Hair follicle dermal papilla cell (primary cell): ENCODE data around the gene MBD4. TPM values are rescaled to one million over a fixed set of nuclear protein-coding genes. Genes with fewer than 3 reads are reported as not detected.
A peak's percentile ranks its signal among the peaks of the same experiment; 100 is the strongest.

Source experiments
- small RNA-seq: library from RNA; depleted of rRNA; stranded (forward); fragments of <200 nt; gene quantifications from one replicate; pipeline ENCODE3, GENCODE V24; 2012
- total RNA-seq: library from RNA; depleted of rRNA; stranded (reverse); fragments of >200 nt; gene quantifications from 2 replicates; pipeline ENCODE4 v1.2.3, GENCODE V29; 2012

MBD4 gene
- 26.5 and 38.5 TPM in 2 replicates for total RNA-seq

DNA sequence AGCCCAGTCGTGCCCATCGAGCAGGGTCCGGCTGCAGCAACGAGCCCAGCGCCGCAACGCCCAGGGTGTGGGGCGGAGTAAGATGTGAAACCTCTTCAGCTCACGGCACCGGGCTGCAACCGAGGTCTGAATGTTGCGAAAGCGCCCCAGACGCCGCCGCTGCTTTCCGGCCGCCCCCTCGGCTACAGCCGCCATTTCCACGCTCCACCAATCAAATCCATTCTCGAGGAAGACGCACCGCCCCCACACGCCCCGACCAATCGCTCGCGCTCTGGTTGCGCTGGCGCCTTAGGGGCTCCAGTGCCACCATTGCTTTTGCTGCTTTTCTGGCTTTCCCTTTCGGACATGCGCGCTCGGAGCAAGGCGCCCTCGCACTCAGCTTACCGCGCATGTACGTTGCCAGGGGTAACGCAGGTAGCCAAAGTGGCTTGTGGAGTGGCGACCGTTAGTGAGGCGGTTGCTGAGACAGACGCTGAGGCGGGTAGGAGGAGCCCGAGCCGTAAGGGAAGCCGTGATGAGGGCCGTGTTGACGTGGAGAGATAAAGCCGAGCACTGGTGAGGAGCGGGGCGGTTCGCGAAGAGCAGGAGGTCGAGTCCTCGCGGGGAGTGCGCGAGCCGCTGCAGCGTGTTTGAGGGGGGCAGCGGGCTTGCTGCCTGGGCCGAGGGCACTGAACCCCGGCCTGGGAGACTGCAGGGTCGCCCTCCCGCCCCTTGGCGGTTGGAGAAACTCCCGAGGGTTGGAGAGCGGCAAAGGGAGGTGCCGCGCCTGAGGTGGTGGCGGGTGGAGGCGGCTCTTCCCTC lies at the start of gene MBD4, which contains the start of gene IFT122:
TSS of gene MBD4 (minus strand) at position 132 of the 801 bp plus-strand sequence. CDS start at position 17, 115 bp downstream.
TSS of gene IFT122 (plus strand) at position 408 of the 801 bp plus-strand sequence. CDS start at position 515, 107 bp downstream.

DNA sequence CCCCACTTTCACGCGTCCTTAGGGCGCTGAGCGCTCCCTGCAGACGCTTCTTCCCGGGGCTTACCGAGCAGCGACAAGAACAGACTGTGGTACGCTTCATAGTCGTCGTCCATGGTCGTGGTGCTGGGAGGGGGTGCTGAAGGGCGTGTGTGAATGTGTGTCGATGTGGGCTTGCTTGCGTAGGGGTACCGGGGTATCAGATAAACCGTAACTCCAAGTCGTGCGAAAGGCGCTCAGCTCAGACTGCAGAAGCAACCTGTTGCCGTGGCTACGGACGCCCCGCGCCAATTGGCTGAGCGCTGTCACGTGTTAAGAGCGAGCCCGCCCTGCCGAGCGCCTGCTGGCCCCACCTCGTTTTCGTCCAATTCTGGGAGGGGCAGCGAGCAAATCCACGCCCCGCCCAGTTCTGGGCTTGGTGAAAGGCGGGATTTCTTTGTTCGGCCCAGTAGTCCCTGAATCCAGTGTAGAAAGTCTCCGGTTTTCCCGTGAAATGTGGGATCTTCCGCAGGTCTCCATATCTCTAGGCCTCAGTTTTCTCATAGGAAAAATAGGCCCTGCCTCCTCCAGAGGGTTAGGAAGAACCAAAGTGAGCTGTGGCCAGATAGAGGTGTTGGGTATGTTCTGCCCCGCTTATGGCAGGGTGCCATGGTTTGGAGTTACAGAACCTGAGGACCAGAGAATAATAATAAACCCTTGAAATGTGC lies 11.2 kb downstream of the MBD4 start, which contains the start of gene EFCAB12:
TSS of gene EFCAB12 (minus strand) at position 261 of the 704 bp plus-strand sequence. CDS start at position 113, 148 bp downstream.

Small RNA genes lying within 50 kb of the gene (small RNA-seq; reads per million reads assigned to genes)
- 1.0 reads per million, percentile 20 among the genes with 10 or more reads in this experiment for gene SNORA7B

Other genes starting within 250 kb of the MBD4 start
- 402 and 424 TPM in 2 replicates for gene COPG1, start 190.3 kb downstream of the MBD4 start, total RNA-seq
- gene HMCES, start 161.1 kb downstream of the MBD4 start, total RNA-seq, result 9.6 and 9.9 TPM in 2 replicates
- gene EFCAB12, start 11.3 kb downstream of the MBD4 start, total RNA-seq, result under 0.01 TPM in 1 of 2 replicates, not detected in the other
- gene IFT122, start 276 bp upstream of the MBD4 start, total RNA-seq, result 38.5 and 53.5 TPM in 2 replicates
- not detected in 2 replicates for gene RHO, start 88.7 kb upstream of the MBD4 start, total RNA-seq
- not detected in 2 replicates for gene H1-8, start 103.2 kb upstream of the MBD4 start, total RNA-seq
- 195 and 238 TPM in 2 replicates for gene PLXND1, start 166.7 kb upstream of the MBD4 start, total RNA-seq